ENCODE data around the gene SVEP1.
"Not testable (repeated sequence)": the region's sequence is repeated elsewhere in the genome, so short reads cannot be mapped to it uniquely, and the experiment has no call there.

SVEP1 gene

GRCh38 chr9:110443146-110443865, 136.2 kb downstream of the SVEP1 start:
- peak; percentile 97 for DNase-seq

DNA sequence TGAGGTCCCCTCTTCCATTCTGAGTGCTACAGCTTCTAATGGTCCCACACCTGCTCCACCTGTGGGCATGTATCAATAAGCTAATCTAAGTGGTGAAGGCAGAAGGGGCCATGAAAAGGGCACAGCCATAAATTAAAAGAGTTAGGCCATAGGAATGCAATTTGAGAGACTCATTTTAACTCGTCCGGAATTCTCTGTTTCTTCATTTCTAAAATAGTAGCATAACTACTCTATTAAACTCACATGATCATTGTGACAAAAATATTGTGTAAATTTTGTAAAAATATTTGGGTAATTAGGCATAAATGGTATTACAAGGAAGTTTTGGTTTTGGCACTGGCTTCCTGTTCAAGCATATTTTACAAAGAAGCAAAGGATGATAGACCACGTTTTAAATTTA, 138.7 kb downstream of the SVEP1 start:
- no peak for DNase-seq

DNA sequence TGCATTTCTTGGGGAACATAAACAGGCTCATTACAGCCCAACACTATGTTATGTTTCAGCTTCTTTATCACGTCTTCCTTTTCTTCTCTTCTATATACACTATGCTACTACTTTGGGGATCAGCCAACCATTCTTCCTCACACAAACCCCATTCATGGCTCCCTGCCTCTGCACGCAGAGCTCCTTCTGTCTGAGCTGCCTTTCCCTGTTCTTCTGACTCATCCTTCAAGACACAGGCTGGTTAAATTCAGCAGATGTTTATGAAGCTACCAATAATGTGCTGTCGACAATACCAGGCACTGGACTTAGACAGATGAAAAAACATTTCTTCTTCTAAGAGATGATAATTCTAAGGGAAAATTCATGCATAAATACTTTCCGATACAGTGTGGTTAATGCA, 139.4 kb downstream of the SVEP1 start:
- DNase-seq: peak; percentile 11

DNA sequence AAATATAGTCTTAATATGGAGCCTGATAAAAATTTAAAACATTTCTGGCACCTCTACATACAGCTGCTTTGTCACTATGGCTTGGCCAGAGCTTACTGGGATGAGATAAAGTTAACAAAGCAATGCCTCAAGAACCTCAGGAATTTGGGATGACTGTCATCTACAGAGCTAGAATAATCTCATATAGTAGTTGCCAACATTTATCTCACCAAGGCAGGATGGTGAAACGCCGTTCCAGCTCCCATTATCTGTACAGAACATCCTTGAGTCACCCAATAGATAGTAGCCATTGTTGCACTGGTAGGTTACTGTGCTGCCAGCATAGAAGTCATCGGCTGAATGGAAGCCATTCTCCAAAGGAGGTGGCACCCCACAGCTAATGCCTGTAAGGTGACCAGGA, 147.3 kb downstream of the SVEP1 start:
- no peak for DNase-seq

- no peak for DNase-seq
Observed at GRCh38 chr9:110429453-110429852, 150.1 kb downstream of the SVEP1 start.

DNA sequence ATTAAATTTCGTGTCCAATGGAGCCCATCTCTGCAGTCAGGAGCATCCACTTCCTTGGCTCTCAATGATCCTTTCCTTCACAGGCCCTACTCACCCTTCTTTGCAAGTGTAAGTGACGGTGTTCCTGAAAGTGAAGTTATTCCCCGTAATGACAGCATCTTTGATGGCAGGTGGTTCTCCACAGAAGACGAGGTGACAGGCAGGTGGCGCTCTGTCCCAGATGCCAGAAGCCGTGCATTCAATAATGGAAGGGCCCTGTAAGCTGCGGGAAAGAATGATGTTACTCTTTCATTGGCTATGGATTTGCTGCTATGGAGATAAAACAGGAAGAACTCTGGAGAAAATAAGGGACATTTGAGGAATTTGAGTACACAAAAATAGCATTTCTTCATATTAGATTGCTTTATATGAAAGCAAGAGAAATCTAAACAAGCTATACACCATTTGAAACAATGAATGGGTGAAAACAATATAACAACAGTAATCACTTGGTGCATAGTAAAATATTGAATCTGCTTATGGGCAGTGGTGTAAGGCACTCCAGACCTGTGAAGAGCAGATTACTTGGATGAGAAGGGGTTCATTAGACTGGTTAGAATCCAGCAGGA, 151.9 kb downstream of the SVEP1 start:
- peak; percentile 14 for DNase-seq

DNA sequence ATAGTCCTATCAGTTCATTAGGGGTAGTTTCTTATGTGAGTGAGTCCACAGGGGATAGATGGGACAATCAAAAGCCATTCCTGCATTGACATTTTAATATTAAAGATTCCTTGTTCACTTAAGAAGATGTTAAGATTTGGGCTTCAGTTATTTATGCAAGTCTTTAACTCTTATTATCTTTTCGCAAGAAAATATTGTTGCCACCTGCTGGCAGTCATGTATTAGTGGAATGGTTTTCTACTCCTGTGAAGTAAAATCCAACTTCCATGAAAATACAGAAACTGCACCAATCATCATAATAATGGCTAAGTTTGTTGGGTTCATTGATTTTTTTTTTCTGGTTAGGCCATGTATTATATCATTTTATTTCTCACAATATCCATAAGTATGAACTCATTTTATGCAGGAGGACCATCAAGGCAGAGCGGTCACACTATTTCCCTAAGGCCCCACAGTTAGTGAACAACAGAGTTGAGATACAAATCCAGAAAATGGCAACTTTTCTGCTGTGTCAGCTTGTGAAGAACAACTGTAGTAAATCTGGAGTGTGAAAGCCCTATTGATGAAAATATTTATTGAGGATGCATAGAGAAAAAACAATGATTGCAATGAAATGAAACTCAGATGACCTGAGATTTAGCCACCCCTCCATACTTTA, 153.4 kb downstream of the SVEP1 start:
- no peak for DNase-seq

GRCh38 chr9:110414471-110414870, 165.1 kb downstream of the SVEP1 start:
- no peak for DNase-seq

- DNase-seq: no peak
Observed at GRCh38 chr9:110410961-110411360, 168.6 kb downstream of the SVEP1 start.

DNA sequence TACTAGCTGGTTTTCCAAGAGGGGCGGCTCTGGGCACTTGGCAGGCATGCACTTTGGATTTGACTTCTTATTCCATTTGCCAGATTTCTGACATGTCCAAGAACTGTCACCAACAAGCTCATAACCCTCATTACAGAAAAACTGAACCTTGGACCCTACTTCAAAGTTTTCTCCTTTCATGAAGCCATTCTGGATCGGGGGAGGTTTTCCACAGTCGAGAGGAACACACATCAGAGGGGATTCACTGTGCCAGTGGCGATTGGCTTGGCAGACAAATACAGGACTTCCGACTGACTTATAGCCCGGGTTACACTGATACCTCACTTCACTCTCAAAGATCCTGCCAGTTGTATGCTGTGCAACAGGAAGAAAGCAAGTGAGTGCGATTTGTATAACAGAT, 170.9 kb downstream of the SVEP1 start:
- no peak for DNase-seq

GRCh38 chr9:110405858-110406443, 173.6 kb downstream of the SVEP1 start:
- no peak for DNase-seq

DNA sequence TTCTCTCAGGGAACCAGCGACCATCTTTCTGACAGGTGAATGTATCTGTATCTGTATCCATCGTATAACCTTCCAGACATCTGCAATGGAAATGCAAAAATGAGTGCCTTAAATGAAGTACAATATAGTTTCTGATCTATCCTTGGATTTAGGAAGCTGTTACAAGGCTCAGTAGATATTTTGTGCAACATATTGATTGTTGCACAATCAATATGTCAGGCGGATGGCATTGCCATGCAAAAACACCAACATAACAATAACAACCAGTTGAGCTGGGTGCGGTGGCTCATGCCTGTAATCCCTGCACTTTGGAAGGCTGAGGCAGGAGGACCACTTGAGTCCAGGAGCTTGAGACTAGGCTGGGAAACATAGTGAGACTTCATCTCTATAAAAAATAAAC, 175.1 kb downstream of the SVEP1 start:
- no peak for DNase-seq

GRCh38 chr9:110399983-110400382, 179.6 kb downstream of the SVEP1 start:
- DNase-seq: no peak

DNA sequence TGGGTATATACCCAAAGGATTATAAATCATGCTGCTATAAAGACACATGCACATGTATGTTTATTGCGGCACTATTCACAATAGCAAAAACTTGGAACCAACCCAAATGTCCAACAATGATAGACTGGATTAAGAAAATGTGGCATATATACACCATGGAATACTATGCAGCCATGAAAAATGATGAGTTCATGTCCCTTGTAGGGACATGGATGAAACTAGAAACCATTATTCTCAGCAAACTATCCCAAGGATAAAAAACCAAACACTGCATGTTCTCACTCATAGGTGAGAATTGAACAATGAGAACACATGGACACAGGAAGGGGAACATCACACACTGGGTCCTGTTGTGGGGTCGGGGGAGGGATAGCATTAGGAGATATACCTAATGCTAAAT, 180.5 kb downstream of the SVEP1 start:
- DNase-seq: not testable (repeated sequence)

GRCh38 chr9:110391826-110392485, 187.6 kb downstream of the SVEP1 start:
- no peak for DNase-seq

DNA sequence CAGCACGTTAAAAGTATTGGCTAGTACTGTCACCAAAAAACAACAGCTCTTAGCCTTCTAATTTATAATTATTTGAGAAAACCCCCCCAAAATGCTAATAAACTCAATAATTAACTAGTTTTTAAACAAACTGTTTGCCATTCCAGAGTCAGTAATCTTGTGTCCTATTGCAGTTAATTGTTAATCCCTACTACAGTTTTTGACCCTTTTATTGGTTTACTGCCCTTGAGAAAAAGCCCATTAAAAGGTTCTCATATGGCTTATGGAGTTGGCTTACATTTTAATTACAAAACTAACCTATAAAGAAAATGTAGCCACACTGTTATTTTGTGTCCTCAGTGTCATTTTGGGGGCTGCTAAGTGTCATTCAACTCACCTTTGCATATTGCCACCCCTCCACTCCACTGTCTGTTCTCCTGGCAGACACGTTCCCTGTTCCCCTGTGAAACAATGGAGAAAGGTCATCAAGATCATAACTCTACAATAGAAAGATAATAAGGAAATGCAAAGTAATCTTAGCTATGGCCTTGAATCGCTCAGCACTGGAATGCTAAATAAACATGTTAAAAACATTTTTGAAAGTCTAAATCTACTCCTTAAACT, 190.3 kb downstream of the SVEP1 start:
- no peak for DNase-seq

- DNase-seq: no peak
Observed at GRCh38 chr9:110383491-110383890, 196.1 kb downstream of the SVEP1 start.

- DNase-seq: no peak
Observed at GRCh38 chr9:110382731-110383130, 196.8 kb downstream of the SVEP1 start.

- DNase-seq: no peak
Observed at GRCh38 chr9:110371411-110372007, 208.0 kb downstream of the SVEP1 start.

DNA sequence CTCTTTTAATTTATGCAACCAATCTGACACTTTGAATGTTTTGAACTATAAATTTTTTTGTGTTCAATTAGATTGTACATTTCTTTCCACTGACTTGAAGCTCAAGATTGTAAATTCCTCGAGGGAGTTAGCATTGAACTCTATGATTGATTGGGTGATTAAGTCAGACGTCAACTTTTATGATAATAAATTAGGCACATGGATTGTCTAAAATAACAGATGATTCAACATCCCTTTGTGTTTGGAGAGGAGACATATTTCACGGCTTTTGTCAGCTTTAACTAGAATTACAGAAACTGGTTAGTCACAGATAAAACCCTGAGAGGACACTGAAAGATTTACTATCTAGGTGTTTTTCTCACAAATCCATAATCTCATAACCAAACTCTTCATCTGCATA, 209.2 kb downstream of the SVEP1 start:
- DNase-seq: no peak

DNA sequence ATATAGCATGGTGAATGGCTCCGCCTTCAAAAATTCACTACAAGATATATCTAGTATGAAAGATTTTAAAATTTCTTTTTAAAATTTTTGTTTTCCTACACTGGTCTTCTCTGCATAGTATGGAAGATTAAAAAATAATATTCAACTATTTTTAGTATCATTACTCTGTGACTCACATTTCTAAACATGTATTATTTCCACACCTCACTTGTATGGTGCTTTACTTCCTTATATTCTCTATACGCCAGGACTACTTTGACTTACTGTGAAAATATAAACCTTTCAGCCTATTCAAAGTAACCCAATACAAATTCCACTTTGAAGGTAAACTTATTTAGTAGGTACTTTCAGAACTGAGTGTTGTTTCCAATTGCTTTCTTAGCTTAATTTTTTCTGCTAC, 215.1 kb downstream of the SVEP1 start:
- no peak for DNase-seq

DNA sequence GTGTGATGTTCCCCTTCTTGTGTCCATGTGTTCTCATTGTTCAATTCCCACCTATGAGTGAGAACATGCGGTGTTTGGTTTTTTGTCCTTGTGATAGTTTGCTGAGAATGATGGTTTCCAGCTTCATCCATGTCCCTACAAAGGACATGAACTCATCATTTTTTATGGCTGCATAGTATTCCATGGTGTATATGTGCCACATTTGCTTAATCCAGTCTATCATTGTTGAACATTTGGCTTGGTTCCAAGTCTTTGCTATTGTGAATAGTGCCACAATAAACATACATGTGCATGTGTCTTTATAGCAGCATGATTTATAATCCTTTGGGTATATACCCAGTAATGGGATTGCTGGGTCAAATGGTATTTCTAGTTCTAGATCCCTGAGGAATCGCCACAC, 220.5 kb downstream of the SVEP1 start:
- DNase-seq: not testable (repeated sequence)

DNA sequence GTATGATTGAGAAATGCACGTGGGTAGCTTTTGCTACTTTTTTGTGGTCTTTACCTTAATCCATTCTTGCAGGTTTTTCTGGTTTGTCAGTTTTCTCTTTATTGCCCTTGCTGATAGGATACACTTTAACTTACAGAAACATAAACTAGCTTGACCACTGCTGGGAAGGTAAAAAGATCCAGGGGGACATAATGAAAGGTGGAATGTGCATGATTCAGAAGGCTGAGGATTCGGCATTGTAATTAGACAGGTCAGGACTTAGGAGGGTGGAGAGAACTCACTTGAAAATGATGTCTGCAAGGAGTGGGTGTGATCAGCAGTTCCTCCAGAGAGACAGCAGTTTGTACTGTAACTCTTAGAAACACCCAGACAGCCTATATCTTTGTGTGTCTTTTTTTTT, 222.0 kb downstream of the SVEP1 start:
- no peak for DNase-seq
